GM19240 (cell line): ENCODE measurements around the gene DCBLD2.
"Not testable (repeated sequence)": the region's sequence is repeated elsewhere in the genome, so short reads cannot be mapped to it uniquely, and the experiment has no call there.

Experiments
- DNase-seq: peaks from one replicate; pipeline ENCODE4 v3.0.0; 2011; ENCODE audit warnings: low spot score; ENCODE audit not compliant: insufficient read length

The DCBLD2 gene

DNA sequence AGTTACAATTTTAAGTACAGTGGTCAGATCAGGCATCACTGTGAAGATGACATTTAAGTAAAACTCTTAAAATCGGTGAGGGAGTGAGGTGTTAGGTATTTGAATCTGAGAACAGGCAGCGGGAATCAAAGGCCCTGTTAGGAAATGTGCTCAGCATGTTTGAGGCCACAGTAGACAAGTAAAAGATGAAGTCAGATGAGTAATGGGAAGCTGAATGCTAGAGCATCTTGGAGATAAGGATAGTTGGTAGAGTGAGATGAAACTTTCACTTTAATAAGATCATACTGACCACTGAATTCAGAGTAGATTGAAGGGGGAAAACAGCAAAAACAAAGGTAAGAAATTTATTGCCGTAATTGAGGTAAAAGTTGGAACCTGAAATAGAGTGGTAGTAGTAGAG lies 61.6 kb downstream of the DCBLD2 start:
- no peak for DNase-seq

DNA sequence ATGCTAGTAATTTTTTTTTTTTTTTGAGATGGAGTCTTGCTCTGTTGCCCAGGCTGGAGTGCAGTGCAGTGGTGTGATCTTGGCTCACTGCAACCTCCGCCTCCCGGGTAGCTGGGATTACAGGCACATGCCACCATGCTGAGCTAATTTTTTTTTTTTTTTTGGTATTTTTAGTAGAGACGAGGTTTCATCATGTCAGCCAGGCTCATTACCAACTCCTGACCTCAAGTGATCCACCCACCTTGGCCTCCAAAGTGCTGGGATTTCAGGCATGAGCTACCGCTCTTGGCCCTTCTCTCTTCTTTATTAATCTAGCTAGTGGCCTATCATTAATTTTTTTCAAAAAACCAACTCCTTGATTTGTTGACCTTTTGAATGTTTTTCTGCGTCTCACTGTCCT lies 70.4 kb downstream of the DCBLD2 start:
- DNase-seq, result not testable (repeated sequence)

DNA sequence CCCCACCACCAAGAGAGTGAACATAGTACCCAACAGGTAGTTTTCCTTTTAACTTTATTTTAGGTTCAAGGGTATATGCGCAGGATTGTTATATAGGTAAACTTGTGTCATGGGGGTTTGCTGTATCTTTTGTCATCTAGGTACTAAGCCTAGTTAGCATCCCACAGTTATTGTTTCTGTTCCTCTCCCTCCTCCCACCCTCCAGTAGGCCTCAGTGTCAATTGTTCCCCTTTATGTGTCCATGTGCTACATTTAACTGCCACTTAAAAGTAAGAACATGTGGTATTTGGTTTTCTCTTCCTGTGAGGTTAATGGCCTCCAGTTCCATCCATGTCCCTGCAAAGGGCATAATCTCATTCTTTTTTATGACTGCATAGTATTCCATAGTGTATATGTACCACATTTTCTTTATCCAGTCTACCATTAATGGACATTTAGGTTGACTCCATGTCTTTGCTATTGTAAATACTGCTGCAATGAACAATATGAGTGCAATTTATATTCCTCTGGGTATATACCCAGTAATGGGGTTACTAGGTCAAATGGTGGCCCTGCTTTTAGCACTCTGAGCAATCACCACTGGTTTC lies 72.2 kb downstream of the DCBLD2 start:
- DNase-seq, result no peak

DNA sequence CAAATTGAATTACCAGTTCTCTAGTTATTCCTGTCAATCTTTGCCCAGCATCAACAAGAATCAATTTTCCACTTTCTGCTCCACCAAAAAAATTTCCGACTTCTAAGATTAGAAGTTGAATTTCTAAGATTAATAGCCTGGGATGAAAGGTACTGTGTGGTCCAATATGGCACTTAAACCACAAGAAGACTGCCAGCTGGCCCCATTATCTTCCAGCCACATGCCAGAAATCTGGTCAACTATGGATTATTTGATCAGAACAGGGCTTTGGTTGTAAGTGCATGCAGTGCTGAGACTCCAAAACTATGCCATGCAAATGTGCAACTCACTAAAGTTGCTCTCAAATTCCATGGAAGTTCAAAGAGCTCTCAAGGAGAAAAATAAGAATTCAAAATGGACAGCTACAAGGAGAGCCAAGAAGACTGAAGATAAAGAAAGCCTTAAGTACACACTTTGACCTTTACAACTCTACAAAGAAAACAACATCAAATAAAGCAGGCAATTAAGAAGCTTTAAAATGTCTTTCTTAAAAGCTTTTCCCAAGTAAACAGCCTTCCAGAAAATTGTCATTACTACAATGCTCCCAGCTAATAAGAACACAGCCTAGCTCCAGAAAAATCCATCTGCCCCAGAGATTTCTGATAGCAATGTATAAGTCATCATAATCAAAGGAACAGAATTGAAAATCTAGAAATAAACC lies 74.1 kb downstream of the DCBLD2 start:
- no peak for DNase-seq

DNA sequence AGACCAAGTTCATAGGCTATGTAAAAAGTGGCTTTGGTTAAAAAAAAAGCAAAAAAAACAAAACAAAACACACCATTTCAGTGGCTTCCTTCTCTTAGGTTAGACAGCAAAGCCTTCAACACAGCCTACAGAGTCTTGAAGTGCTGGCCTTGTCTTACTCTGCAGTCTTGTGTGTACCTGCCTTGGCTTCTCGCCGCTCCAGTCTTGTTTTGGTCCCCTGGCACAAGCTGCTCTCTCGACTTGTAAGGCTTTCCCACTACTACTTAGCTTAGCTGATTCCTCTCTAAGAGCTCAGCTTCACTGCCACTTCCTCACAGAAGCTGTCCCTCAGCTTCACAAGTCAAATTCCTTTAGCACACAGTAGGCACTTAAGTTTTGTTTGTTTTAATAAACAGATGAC lies 75.4 kb downstream of the DCBLD2 start:
- DNase-seq, result no peak

DNA sequence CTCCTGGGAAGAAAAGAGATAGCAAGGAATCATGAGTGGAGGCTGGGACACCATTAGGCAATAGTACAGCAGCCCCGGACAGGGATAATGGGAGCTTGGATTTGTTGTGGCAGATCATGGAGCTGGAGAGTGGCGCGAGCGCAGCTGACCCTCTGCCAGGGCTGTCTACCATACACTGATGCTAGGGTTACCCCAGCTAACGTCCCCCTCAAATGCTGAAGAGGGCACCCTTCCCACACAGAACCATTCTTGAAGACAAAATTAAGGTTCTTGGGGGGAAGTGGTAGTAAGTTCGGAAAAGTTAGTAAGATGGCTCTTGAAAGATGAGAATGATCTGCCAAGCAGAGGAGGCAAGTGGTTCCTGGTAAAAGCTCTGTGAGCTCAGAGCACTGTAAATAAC lies 77.2 kb downstream of the DCBLD2 start:
- DNase-seq, result no peak

DNA sequence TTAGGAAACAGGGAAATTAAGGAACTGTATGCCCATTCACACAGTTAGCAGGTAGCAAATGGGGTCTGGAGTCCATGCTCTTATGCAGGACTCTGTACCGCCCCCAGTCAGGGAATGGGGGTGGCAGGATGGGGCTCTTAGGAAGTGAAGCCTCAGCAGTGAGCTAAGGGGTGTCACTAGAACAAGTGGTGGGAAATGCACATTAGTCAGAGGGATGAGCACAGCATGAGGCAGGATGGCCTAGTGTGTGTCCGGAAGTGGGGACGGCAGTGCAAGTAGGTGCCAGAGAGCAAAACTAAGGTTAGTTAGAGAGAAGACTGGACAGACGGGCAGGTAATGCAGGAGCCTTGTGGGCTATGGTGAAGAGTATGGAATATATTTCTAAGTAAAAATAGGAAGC lies 77.7 kb downstream of the DCBLD2 start:
- no peak for DNase-seq

DNA sequence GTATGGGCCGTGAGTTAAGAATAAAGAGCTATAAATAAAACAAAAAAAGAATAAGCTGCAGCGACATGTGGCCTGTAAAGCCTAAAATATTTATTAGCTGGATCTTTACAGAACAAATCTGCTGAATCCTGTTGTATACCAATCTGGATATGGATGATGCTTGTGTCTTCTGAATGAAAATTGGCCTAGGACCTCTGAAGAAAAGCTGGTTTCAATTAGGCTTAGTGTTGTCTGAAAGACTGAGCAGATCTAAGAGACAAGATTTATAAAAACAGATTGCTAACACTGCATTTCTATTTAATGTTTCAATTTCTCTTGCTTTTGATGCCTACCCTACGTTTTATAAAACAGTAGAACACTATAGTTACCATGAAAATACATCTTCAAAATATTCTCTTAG lies 80.4 kb downstream of the DCBLD2 start:
- no peak for DNase-seq

DNA sequence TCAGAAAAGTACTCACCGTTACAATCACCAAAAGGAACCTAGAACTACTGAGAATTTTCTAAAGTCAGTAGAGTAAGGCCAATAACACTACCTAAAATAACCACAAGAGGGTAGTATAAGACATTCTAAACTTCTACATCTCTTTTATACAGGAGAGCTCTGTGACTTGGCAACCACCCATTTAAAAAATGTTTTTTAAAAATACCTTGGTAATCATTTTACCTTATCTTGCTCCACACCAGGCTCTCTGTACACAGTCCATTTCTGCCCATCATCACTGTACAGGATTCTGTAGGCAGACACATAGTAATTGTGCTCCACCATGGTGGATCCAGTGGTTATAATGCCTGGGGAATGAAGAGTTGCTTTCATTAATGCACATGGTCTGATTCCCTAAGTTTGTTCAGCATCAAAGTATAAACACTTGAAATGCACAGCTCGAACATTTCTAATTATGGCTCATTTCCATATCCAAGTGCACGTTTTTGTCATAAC lies 83.9 kb downstream of the DCBLD2 start:
- peak; percentile 20 for DNase-seq

DNA sequence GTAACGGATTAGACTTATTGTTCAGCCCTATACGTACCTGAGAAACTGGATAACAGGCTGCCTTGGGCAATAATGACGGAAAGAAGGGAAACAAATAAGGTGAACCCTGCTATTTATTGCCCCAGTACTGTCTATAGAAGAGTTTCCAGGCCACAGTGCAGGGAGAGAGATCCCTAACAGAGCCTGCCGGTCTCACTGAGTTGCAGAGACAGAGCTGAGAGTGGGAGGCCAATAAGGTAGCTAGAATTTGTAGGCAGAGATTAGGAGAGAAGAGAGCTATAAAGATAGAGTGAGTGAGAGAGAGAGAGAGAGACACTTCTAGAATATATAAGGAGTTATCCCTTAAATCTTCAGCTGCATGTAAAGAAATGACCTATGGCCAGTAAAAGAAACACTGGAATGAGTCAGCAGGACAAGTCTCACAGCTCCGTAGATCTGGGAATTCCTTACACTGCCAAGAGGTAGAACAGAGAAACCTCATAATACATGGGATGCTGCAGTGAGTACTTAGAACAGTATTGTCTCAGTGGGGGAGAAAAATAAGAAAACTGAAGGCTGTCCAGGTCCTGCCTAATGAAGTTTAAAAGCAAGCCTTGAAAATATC lies 86.6 kb downstream of the DCBLD2 start:
- DNase-seq, result no peak

DNA sequence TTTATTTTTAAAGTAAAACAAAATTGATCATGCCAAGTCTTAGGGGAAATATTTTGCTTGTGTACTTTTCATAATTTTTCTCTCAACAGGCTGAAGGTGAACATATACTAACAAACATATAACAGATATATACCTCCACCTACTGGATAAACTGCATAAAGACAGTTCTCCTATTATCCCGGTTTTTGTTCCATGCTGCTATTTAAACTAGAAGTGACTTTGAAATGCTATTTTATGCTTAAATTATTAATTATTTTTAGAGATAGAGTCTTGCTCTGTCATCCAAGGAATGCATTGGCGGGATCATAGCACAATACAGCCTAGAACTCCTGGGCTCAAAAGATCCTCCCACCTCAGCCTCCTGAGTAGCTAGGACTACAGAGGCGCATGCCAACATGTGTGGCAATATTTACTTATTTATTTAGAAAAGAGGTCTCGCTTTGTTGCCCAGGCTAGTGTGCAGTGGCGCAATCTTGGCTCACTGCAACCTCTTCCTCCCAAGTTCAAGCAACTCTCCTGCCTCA lies 88.6 kb downstream of the DCBLD2 start:
- peak; percentile 4 for DNase-seq

DNA sequence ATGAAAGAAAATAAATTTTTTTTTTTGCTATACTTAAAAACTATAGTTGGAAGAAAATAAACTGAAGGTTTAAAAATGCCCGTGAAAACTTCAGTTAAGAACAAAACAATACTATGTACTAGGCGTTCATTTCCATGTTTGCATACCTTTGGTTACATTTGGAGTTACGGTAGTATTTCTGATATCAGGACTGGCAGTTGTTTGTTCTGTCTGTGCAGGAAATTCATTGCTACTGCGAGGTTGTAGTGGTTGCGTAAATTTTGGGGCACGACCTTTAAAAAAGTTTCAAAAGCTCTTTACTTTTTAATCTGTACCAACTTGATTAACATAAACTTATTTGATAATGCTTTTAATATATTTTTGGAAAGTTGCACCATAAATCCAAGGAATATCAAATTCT lies 90.4 kb downstream of the DCBLD2 start:
- no peak for DNase-seq

DNA sequence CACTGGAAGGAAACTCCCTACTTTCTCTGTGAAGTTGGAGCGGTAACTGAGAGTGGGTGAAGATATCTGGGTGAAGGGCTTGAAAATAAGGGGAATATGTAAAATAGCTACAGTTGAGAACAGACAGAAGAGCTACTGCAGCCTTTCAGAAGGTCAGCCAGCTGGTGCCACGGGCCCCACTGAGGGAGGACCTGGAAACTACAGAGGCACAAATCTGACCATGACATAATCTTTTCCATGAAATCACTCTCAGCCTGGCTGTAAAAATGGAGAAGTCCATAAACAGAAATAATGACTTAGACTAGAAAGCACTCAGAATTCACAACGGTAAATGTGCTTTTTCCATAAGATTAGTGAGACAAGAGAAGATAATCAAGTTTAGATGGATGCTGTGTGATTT lies 91.9 kb downstream of the DCBLD2 start:
- no peak for DNase-seq

DNA sequence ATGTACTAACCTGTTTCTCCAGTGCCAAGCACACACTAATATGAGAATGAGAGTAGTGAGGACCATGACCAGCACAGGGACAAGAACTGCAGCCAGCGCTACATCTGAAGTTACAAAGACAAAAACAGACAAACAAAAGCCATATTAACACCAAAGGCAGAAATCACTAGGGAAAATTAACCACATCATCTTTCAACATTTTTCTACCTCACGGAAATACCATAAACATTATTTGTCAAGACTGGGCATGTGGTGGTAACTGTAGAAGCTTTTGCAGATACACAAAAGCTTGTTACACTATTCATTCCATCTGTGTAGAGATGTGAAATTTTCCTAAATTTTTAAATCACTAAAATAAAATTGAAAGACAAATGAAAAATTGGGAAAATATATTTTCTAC lies 93.4 kb downstream of the DCBLD2 start:
- no peak for DNase-seq

DNA sequence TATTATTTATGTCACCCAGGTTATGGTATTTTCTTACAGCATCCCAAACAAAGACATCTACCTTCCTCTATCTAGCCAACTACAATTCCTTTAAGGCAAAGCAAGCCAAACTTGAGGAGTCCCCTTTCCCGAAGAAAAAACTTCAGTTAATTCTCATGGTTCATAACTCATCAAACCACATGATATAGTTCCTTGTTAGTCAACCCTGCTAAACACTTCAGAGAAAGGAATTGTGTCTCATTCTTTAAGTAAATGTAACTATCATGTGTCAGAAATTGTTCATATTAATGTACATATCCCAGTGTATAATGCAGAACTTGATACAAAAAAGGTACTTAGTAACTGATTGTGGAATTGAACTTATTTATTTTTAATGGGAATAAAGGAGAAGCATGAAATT lies 93.9 kb downstream of the DCBLD2 start:
- no peak for DNase-seq

DNA sequence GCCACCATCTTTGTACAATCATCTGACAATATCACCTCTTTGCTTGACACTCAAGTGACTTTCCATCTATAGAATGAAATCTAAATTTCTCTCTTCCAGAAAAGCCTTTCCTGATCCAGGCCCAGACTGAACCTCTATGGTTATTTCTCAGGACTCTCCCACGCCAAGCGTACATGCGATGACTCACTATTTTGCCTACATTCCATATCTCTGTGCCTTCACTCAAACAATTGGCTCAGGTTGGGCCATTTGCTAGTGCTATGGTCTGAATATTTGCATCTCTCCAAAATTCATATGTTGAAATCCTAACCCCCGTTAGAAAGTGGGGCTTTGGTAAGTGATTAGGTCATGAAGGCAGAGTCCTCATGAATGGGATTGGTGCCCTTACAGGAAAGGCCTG lies 94.5 kb downstream of the DCBLD2 start:
- DNase-seq, result no peak

DNA sequence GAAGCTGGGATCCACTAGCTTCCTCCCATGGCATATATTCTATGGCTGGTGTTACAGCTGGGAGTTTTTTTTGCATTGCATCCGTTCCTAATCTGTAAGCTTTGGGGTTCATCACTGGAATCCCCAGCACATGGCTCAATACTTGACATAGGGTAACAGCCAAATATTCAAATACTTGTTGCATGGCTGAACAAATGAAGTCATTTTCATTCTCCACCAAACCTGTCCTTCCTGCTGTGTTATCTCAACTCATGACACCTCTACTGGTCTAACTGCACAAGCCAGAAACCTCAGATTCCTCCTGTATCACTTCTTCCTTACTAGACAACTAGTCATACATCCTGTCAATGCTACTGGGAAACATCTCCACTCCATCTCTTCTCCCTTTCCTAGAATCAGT lies 95.0 kb downstream of the DCBLD2 start:
- no peak for DNase-seq

DNA sequence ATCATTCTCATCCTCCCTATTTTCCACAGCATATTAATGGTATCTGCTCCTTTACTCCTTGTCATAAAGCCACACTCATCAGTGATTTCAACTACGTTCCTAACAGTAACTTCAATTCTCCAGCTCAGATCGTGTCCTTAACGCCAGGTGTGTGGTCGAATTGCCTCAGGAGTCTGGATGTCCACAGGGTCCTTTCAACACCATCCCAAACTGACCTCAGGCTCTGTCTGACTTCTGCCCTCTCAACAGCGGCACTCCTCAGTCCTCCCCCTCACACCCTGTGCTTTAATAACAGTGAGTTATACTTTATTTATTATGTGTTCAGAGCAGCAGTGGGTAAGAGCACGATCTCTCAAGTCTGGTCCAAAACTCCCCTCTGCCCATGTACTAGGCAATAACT lies 95.9 kb downstream of the DCBLD2 start:
- DNase-seq, result no peak

DNA sequence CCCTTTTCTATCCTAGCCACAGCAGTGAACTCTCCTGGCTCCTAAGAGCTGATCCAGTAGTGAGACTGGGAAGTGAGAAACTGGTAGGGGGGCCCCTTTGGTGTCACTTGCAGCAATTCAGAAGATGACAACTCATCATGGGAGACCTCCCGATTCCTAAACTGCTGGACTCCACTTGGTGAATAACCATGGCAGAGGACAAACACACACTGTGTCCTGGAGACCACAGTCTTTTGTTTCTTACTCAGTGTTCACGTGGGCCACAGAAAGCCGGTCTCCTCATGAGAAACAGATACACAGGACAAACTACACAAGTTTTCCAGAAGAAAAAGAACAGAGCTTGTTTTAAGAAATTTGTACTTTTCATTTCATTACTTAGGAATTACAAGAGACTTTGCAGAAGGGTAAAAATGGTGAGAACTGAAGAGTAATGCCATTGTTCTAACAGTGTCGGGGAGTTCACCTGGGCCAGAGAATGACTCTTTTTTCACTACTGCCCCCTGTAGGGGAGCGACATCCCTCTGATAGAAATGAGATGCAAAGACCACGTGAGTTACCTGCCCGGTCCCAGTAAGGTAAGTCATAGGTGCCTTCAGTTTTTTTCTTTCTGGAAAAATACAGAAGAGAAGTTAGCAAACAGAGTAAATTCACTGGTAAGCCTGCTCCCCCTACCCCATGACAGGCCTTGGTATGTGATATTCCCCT lies 100.3 kb downstream of the DCBLD2 start:
- no peak for DNase-seq

DNA sequence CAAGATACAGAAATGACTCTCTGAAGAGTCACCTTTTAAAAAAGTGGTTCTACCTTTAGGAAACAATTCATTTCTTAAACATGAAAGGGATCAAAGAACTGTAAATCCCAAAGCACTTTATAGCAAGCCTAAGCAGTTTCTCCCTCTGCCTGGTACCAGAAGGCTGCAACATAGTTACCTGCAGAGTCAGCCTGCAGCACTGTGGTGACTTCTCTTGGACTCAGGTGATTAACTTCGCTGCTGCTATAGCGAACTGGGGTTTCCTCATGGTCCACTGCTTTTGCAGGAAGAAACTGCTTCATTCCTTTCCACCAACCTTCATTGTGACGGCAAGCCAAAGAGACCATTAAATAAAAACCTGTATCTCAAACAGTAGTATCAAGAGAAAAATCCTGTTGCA lies 101.1 kb downstream of the DCBLD2 start:
- no peak for DNase-seq

DNA sequence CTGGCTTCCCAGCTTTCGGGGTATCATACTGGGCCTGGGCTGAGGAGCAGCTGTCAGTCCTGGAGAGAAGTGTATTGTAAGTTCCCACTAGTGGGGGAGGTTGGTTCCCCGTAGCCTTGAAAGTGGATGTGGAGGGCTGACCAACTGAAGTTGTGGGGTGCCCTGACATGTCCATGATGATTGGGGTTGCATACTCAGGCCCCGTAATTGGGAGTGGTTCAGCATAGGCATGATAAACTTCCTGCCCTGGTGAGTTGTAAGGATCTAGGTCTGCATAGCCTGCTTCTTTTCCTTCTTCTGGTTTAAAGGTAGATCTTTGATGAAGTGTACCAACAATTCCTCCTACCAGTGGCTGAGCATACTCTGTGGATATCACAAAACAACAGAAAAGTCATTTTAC lies 102.0 kb downstream of the DCBLD2 start:
- DNase-seq, result no peak

DNA sequence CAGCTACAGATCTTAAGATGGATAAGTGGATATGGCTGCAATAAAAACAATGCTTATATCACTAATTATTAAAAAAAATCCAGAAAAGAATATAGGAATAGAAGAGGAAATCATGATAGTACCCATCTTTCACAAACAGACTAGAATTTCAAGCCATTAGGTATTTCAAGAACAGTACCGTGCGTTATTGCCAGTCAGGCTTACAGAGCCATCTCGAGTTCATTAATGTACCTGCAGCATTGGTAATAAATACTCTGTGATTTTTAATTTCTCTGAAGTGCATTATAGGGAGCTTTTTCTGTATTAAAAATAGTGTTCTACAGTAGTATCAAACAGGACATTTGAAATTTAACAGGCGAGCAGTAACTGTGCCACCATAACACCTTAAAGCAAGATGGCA lies 102.7 kb downstream of the DCBLD2 start:
- DNase-seq, result no peak
